GM12874 (cell line): ENCODE data around the gene PRPF19.

Source experiments
- TF ChIP-seq, protein P1 (sequence below): IDR thresholded peaks from 2 replicates; pipeline ENCODE4 v1.5.1; 2011; ENCODE audit warnings: low read depth, mild to moderate bottlenecking, control low read depth, low read length, moderate library complexity; ENCODE audit not compliant: insufficient read depth

Gene PRPF19

DNA sequence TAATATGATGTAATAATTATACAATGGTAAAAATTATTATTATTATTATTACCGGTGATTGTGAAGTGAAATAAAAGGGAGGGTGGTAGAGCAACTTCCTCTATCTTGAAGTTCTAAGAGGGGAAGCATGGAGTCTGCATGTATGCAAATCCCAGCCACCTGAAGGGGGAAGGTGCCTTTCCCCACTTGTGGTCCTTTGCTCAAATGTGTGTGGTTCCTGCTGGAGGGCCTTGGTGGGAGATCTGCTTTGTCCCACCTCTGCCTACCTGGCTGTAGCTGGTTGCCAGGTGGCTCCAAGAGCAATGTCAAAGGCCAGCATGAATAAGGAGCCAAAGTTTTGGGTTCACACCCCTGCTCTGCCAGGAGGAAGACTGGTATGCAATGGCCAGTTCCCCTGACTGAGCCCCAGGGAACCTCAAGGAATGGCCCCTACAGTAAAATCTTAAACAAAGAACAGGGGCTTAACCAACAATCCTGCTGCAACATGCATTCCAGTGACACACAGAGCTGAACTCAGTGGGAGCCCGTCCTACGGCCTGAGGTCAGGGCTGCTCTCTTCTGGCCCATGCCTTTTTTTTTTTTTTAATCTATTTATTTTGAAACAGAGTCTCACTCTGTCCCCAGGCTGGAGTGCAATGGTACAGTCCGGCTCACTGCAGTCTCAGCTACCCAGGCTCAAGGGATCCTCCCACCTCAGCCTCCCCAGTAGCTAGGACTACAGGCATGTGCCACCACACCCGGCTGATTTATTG, 26.4 kb upstream of the PRPF19 start:
- TF ChIP-seq, protein P1, sequence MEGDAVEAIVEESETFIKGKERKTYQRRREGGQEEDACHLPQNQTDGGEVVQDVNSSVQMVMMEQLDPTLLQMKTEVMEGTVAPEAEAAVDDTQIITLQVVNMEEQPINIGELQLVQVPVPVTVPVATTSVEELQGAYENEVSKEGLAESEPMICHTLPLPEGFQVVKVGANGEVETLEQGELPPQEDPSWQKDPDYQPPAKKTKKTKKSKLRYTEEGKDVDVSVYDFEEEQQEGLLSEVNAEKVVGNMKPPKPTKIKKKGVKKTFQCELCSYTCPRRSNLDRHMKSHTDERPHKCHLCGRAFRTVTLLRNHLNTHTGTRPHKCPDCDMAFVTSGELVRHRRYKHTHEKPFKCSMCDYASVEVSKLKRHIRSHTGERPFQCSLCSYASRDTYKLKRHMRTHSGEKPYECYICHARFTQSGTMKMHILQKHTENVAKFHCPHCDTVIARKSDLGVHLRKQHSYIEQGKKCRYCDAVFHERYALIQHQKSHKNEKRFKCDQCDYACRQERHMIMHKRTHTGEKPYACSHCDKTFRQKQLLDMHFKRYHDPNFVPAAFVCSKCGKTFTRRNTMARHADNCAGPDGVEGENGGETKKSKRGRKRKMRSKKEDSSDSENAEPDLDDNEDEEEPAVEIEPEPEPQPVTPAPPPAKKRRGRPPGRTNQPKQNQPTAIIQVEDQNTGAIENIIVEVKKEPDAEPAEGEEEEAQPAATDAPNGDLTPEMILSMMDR = no peak

DNA sequence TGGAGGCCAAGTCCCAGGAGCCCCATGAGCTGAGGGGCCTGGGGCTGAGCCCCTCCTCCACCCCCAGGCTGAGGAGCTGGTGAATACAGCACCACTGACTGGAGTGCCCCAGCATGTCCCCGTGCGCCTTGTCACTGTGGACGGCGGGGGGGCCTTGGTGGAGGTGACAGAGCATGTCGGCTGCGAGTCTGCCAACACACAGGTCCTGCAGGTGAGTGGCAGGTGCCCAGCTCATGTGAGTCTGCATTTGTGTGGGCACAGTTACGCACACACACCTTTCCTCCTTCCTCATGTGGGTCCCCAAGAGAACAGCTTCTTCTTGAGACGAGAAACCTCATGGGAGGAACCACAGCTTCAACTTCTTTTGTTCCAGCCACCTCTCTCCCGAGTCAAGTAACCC, 25.5 kb upstream of the PRPF19 start:
- TF ChIP-seq, protein P1 = no peak

DNA sequence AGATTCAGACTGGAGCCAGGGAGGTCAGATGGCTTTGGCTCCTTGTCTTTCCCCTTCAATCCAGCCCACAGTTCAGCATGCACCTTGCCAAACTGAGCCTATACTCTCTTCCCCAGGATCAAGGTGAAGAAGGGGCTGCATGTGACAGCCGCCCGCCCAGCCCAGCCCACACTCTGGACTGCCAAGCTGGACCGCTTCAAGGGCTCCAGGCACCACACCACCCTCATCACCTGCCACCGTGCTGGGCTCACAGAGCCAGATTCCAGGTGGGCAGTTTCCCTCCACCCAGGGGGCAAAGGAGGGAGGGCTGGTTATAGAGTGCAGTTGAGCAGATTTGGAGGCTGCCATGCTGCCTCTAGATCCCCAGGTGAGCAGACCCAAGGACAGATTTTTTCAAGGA, 24.0 kb upstream of the PRPF19 start:
- TF ChIP-seq, protein P1 = no peak

DNA sequence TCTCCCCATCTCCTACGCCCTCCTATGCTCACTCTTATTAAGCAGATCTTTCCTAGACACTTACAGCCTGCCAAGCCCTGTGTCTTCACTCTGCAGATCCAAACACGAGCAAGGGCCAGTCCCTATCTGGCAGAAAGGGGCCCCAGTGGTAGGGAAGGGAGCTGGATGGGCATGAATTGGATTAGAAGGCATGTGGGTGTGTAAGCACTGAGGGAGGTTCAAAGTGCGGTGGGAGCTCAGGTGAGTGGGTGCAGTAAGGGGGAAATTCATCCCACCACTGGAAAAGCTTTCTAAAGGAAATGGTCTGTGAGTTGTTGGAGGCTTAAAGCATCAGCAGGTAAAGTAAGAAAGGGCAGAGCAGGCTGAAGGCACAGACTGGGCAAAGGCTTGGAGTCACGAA, 23.4 kb upstream of the PRPF19 start:
- TF ChIP-seq, protein P1 = no peak

DNA sequence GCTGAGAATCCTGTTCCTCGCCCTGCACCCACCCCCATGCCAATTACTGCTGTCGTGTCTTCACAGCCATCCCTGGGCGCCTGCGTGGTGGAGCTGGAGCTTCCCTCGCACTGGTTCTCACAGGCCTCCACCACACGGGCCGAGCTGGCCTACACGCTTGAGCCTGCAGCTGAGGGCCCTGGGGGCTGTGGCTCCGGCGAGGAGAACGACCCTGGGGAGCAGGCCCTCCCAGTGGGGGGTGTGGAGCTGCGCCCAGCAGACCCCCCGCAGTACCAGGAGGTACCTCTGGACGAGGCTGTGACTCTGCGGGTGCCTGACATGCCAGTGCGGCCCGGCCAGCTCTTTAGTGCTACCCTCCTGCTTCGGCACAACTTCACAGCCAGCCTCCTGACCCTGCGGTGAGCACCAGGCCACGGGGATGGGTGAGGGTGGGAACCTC, 22.2 kb upstream of the PRPF19 start:
- TF ChIP-seq, protein P1 = no peak

DNA sequence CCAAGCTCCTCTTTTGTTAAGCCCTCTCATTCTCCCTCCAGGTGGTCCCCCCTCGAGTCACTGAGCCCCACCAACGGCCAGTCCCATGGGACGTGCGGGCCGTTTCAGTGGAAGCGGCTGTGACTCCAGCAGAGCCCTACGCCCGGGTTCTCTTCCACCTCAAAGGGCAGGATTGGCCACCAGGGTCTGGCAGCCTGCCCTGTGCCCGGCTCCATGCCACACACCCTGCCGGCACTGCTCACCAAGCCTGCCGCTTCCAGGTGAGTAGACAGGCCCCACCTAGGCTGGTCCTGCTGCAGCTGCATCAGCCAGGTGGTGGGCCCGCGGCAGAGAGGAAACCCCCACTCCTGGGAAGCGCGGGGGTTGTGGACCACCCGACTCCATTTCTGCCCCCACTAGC, 21.2 kb upstream of the PRPF19 start:
- TF ChIP-seq, protein P1 = no peak

DNA sequence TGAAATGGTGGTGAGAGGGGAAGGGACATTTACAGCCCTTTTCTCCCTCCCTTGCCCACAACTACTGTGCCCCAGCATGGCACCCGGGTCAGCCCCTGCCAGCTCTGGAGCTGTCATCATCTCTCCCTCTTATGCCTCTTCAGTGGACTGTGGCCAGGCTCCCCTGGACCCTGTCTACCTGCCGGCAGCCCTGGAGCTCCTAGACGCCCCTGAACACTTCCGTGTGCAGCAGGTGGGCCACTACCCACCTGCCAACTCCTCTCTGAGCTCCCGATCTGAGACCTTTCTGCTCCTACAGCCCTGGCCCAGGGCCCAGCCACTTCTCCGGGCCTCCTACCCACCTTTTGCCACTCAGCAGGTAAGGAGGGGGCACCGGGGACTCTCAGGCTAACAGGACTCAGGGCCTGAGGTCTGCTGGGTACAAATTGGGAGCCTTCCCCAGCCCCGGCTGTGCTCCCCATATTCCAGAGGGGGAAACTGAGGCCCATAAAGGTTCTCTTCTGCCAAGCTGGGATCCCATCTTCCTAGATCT, 20.7 kb upstream of the PRPF19 start:
- TF ChIP-seq, protein P1 = no peak
